Measurements from ENCODE around the gene PRKCA.
"Not testable (repeated sequence)": the region's sequence is repeated elsewhere in the genome, so short reads cannot be mapped to it uniquely, and the experiment has no call there.

PRKCA gene

GRCh38 chr17:66301864-66302741 is at the start of gene PRKCA:
Gene PRKCA (plus strand): TSS chr17:66302613.
- peaks cover 49% of the 10 kb centered on the region for H3K4me1 Mint-ChIP-seq (ENCODE audit: low read depth)
- no peaks in the 10 kb centered on the region for H3K9me3 Mint-ChIP-seq (ENCODE audit: low read depth)
- H3K4me3 Mint-ChIP-seq: peak within 1 kb of the TSS; percentile 99
- H3K27ac Mint-ChIP-seq: peak within 1 kb of the TSS; percentile 95
- peaks cover 13% of the 10 kb centered on the region for H3K36me3 Mint-ChIP-seq
- no peaks in the 10 kb centered on the region for H3K27me3 Mint-ChIP-seq

- H3K27me3 Mint-ChIP-seq; H3K9me3 Mint-ChIP-seq (ENCODE audit: low read depth); H3K36me3 Mint-ChIP-seq; H3K4me3 Mint-ChIP-seq; H3K27ac Mint-ChIP-seq: not testable (repeated sequence)
- H3K4me1 Mint-ChIP-seq (ENCODE audit: low read depth): peaks cover 22% of the 10 kb centered on the region
Observed at GRCh38 chr17:66253458-66253857, 49.0 kb upstream of the PRKCA start.

GRCh38 chr17:66255112-66255511 is 47.3 kb upstream of the PRKCA start:
- H3K4me3 Mint-ChIP-seq: peak overlapping the region; percentile 40
- peak overlapping the region; percentile 90 for H3K27ac Mint-ChIP-seq
- no peaks in the 10 kb centered on the region for H3K9me3 Mint-ChIP-seq (ENCODE audit: low read depth)
- no peaks in the 10 kb centered on the region for H3K36me3 Mint-ChIP-seq
- peaks cover 22% of the 10 kb centered on the region for H3K4me1 Mint-ChIP-seq (ENCODE audit: low read depth)
- no peaks in the 10 kb centered on the region for H3K27me3 Mint-ChIP-seq

- H3K36me3 Mint-ChIP-seq: no peaks in the 10 kb centered on the region
- peak overlapping the region; percentile 90 for H3K27ac Mint-ChIP-seq
- H3K9me3 Mint-ChIP-seq (ENCODE audit: low read depth): no peaks in the 10 kb centered on the region
- H3K4me3 Mint-ChIP-seq: peak overlapping the region; percentile 40
- H3K27me3 Mint-ChIP-seq: no peaks in the 10 kb centered on the region
- H3K4me1 Mint-ChIP-seq (ENCODE audit: low read depth): peaks cover 24% of the 10 kb centered on the region
Observed at GRCh38 chr17:66255527-66255971, 46.9 kb upstream of the PRKCA start.

GRCh38 chr17:66260275-66260674 is 42.1 kb upstream of the PRKCA start:
- Mint-ChIP-seq H3K4me1 (ENCODE audit: low read depth) (peaks cover 18% of the 10 kb centered on the region), H3K4me3 (no peak overlapping the region), H3K27ac (no peak overlapping the region), H3K27me3 (no peaks in the 10 kb centered on the region), H3K9me3 (ENCODE audit: low read depth) (peaks cover 8% of the 10 kb centered on the region), H3K36me3 (peaks cover 4% of the 10 kb centered on the region)

- H3K9me3 Mint-ChIP-seq (ENCODE audit: low read depth): peaks cover 8% of the 10 kb centered on the region
- H3K4me3 Mint-ChIP-seq: no peak overlapping the region
- H3K27me3 Mint-ChIP-seq: no peaks in the 10 kb centered on the region
- peaks cover 14% of the 10 kb centered on the region for H3K4me1 Mint-ChIP-seq (ENCODE audit: low read depth)
- H3K27ac Mint-ChIP-seq: no peak overlapping the region
- H3K36me3 Mint-ChIP-seq: peaks cover 4% of the 10 kb centered on the region
Observed at GRCh38 chr17:66260688-66261087, 41.7 kb upstream of the PRKCA start.

- Mint-ChIP-seq H3K4me1 (ENCODE audit: low read depth) (peaks cover 7% of the 10 kb centered on the region), H3K36me3 (peaks cover 4% of the 10 kb centered on the region), H3K27me3 (no peaks in the 10 kb centered on the region), H3K9me3 (ENCODE audit: low read depth) (peaks cover 8% of the 10 kb centered on the region), H3K27ac (no peak overlapping the region), H3K4me3 (no peak overlapping the region)
Observed at GRCh38 chr17:66262767-66263166, 39.6 kb upstream of the PRKCA start.

- peaks cover 7% of the 10 kb centered on the region for H3K4me1 Mint-ChIP-seq (ENCODE audit: low read depth)
- H3K27ac Mint-ChIP-seq: no peak overlapping the region
- no peaks in the 10 kb centered on the region for H3K27me3 Mint-ChIP-seq
- peaks cover 4% of the 10 kb centered on the region for H3K36me3 Mint-ChIP-seq
- H3K4me3 Mint-ChIP-seq: no peak overlapping the region
- H3K9me3 Mint-ChIP-seq (ENCODE audit: low read depth): peaks cover 8% of the 10 kb centered on the region
Observed at GRCh38 chr17:66264696-66265095, 37.7 kb upstream of the PRKCA start.

- Mint-ChIP-seq H3K27ac (no peak overlapping the region), H3K36me3 (peaks cover 4% of the 10 kb centered on the region), H3K27me3 (no peaks in the 10 kb centered on the region)
Observed at GRCh38 chr17:66268247-66268927, 34.0 kb upstream of the PRKCA start.

GRCh38 chr17:66270106-66270505 is 32.3 kb upstream of the PRKCA start:
- no peaks in the 10 kb centered on the region for H3K36me3 Mint-ChIP-seq
- no peaks in the 10 kb centered on the region for H3K9me3 Mint-ChIP-seq (ENCODE audit: low read depth)
- no peak overlapping the region for H3K27ac Mint-ChIP-seq
- H3K4me3 Mint-ChIP-seq: no peak overlapping the region
- H3K4me1 Mint-ChIP-seq (ENCODE audit: low read depth): peaks cover 1% of the 10 kb centered on the region
- H3K27me3 Mint-ChIP-seq: no peaks in the 10 kb centered on the region

More at GRCh38 chr17:66268247-66268927, 34.0 kb upstream of the PRKCA start:
- Mint-ChIP-seq H3K4me1 (ENCODE audit: low read depth) (peaks cover 4% of the 10 kb centered on the region), H3K9me3 (ENCODE audit: low read depth) (peaks cover 8% of the 10 kb centered on the region), H3K4me3 (no peak overlapping the region)

GRCh38 chr17:66271512-66271911 is 30.9 kb upstream of the PRKCA start:
- Mint-ChIP-seq H3K4me1 (ENCODE audit: low read depth) (peaks cover 5% of the 10 kb centered on the region), H3K27ac (no peak overlapping the region), H3K27me3 (no peaks in the 10 kb centered on the region), H3K4me3 (no peak overlapping the region), H3K9me3 (ENCODE audit: low read depth) (no peaks in the 10 kb centered on the region), H3K36me3 (no peaks in the 10 kb centered on the region)

- H3K36me3 Mint-ChIP-seq: no peaks in the 10 kb centered on the region
- H3K4me1 Mint-ChIP-seq (ENCODE audit: low read depth): peaks cover 5% of the 10 kb centered on the region
- no peak overlapping the region for H3K27ac Mint-ChIP-seq
Observed at GRCh38 chr17:66272811-66273585, 29.4 kb upstream of the PRKCA start.

GRCh38 chr17:66273586-66273848 is 28.9 kb upstream of the PRKCA start:
- Mint-ChIP-seq H3K27ac (no peak overlapping the region), H3K4me3 (no peak overlapping the region), H3K36me3 (no peaks in the 10 kb centered on the region), H3K4me1 (ENCODE audit: low read depth) (peaks cover 5% of the 10 kb centered on the region), H3K27me3 (no peaks in the 10 kb centered on the region), H3K9me3 (ENCODE audit: low read depth) (no peaks in the 10 kb centered on the region)

More at GRCh38 chr17:66272811-66273585, 29.4 kb upstream of the PRKCA start:
- H3K4me3 Mint-ChIP-seq: no peak overlapping the region
- H3K27me3 Mint-ChIP-seq: no peaks in the 10 kb centered on the region
- H3K9me3 Mint-ChIP-seq (ENCODE audit: low read depth): no peaks in the 10 kb centered on the region

GRCh38 chr17:66275651-66276050 is 26.8 kb upstream of the PRKCA start:
- no peak overlapping the region for H3K4me3 Mint-ChIP-seq
- no peak overlapping the region for H3K27ac Mint-ChIP-seq
- H3K9me3 Mint-ChIP-seq (ENCODE audit: low read depth): no peaks in the 10 kb centered on the region
- H3K27me3 Mint-ChIP-seq: no peaks in the 10 kb centered on the region
- H3K36me3 Mint-ChIP-seq: no peaks in the 10 kb centered on the region
- H3K4me1 Mint-ChIP-seq (ENCODE audit: low read depth): peaks cover 5% of the 10 kb centered on the region
